A673 (cell line): ENCODE results near the gene PELO.

ENCODE experiments used
- EZH2 ChIP-seq: fragments of 200-600 bp; sonication (generic); IDR thresholded peaks from 2 replicates; pipeline ENCODE4 v1.6.1; 2017; ENCODE audit warnings: borderline replicate concordance, low read depth, mild to moderate bottlenecking, mixed read lengths, antibody characterized with exemption, low read length; ENCODE audit not compliant: poor library complexity, severe bottlenecking
- TF ChIP-seq, protein P1 (sequence below): fragments of 300-800, 200-600 bp; sonication (generic); conservative IDR thresholded peaks from 2 replicates; pipeline ENCODE4 v1.5.1; 2017; ENCODE audit warnings: low read depth, mild to moderate bottlenecking, antibody characterized with exemption, low read length, moderate library complexity, mixed read lengths

- no peak for TF ChIP-seq EZH2
- TF ChIP-seq, protein P1, sequence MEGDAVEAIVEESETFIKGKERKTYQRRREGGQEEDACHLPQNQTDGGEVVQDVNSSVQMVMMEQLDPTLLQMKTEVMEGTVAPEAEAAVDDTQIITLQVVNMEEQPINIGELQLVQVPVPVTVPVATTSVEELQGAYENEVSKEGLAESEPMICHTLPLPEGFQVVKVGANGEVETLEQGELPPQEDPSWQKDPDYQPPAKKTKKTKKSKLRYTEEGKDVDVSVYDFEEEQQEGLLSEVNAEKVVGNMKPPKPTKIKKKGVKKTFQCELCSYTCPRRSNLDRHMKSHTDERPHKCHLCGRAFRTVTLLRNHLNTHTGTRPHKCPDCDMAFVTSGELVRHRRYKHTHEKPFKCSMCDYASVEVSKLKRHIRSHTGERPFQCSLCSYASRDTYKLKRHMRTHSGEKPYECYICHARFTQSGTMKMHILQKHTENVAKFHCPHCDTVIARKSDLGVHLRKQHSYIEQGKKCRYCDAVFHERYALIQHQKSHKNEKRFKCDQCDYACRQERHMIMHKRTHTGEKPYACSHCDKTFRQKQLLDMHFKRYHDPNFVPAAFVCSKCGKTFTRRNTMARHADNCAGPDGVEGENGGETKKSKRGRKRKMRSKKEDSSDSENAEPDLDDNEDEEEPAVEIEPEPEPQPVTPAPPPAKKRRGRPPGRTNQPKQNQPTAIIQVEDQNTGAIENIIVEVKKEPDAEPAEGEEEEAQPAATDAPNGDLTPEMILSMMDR = no peak
These were observed 30.1 kb downstream of the PELO start for GRCh38 chr5:52817818-52818217.
